Neural progenitor cell (in vitro differentiated cells): ENCODE data around the gene SDHAF2. TPM values are rescaled to one million over a fixed set of nuclear protein-coding genes. Genes with fewer than 3 reads are reported as not detected.
"Not testable (repeated sequence)": the region's sequence is repeated elsewhere in the genome, so short reads cannot be mapped to it uniquely, and the experiment has no call there.

Experiments used
- DNase-seq: peaks from one replicate; pipeline ENCODE4 v3.0.0-alpha.2; 2016; ENCODE audit warnings: low spot score
- H2AFZ ChIP-seq: fragments of 200-600 bp; sonication (generic); replicated peaks from 2 replicates; pipeline ENCODE4 v1.6.1; 2016; ENCODE audit warnings: antibody characterized with exemption
- H3F3A ChIP-seq: fragments of 200-600 bp; sonication (generic); 2 replicates; pipeline ENCODE4 v1.6.1; 2016; ENCODE audit warnings: antibody characterized with exemption, low read depth
- H3K27ac ChIP-seq: fragments of 200-600 bp; sonication (generic); 2 replicates; pipeline ENCODE4 v1.5.1; 2016; ENCODE audit warnings: mild to moderate bottlenecking
- H3K27me3 ChIP-seq: fragments of 200-600 bp; sonication (generic); 2 replicates; pipeline ENCODE4 v1.6.1; 2016; ENCODE audit warnings: mild to moderate bottlenecking, moderate library complexity
- H3K36me3 ChIP-seq: fragments of 200-600 bp; sonication (generic); 2 replicates; pipeline ENCODE4 v1.5.1; 2016
- H3K4me1 ChIP-seq: fragments of 200-600 bp; sonication (generic); 2 replicates; pipeline ENCODE4 v1.6.1; 2016; ENCODE audit warnings: mixed run types
- H3K4me2 ChIP-seq: fragments of 200-600 bp; sonication (generic); 2 replicates; pipeline ENCODE4 v1.6.1; 2016
- H3K4me3 ChIP-seq: fragments of 200-600 bp; sonication (generic); 2 replicates; pipeline ENCODE4 v1.5.1; 2016
- H3K79me2 ChIP-seq: fragments of 200-600 bp; sonication (generic); 2 replicates; pipeline ENCODE4 v1.6.1; 2016; ENCODE audit warnings: low read depth
- H3K9ac ChIP-seq: fragments of 200-600 bp; sonication (generic); 2 replicates; pipeline ENCODE4 v1.6.1; 2016
- H3K9me3 ChIP-seq: fragments of 200-600 bp; sonication (generic); 2 replicates; pipeline ENCODE4 v1.5.1; 2016; ENCODE audit warnings: low read depth
- H4K20me1 ChIP-seq: fragments of 200-600 bp; sonication (generic); 2 replicates; pipeline ENCODE4 v1.6.1; 2016; ENCODE audit warnings: low read depth
- H3K27ac Mint-ChIP-seq: 3 replicates; pipeline ENCODE4 v1.8.0; 2021; ENCODE audit warnings: mixed read lengths
- H3K27me3 Mint-ChIP-seq: 2 replicates; pipeline ENCODE4 v1.8.0; 2022; ENCODE audit warnings: low read depth, mild to moderate bottlenecking, inconsistent platforms, moderate library complexity, mixed read lengths; ENCODE audit not compliant: insufficient read depth
- H3K36me3 Mint-ChIP-seq: 3 replicates; pipeline ENCODE4 v1.8.0; 2021; ENCODE audit warnings: mixed read lengths
- H3K4me1 Mint-ChIP-seq: 3 replicates; pipeline ENCODE4 v1.8.0; 2021; ENCODE audit warnings: mixed read lengths
- H3K4me3 Mint-ChIP-seq: 3 replicates; pipeline ENCODE4 v1.8.0; 2021; ENCODE audit warnings: mild to moderate bottlenecking, moderate library complexity, mixed read lengths
- H3K9me3 Mint-ChIP-seq: 3 replicates; pipeline ENCODE4 v1.8.0; 2020; ENCODE audit warnings: mixed read lengths
- CTCF ChIP-seq: fragments of 200-600 bp; sonication (generic); IDR thresholded peaks from 2 replicates; pipeline ENCODE4 v1.5.1; 2017; ENCODE audit warnings: antibody characterized with exemption, mild to moderate bottlenecking
- EZH2 ChIP-seq: fragments of 200-600 bp; sonication (generic); IDR thresholded peaks from 2 replicates; pipeline ENCODE4 v1.6.1; 2017; ENCODE audit warnings: antibody characterized with exemption, mild to moderate bottlenecking, moderate library complexity
- EZH2phosphoT487 ChIP-seq: fragments of 200-600 bp; sonication (generic); IDR thresholded peaks from 2 replicates; pipeline ENCODE4 v1.6.1; 2017; ENCODE audit warnings: antibody characterized with exemption
- total RNA-seq: library from RNA; depleted of rRNA; stranded (reverse); fragments of >200 nt; gene quantifications from 2 replicates; pipeline ENCODE4 v1.2.3, GENCODE V29; 2015; ENCODE audit warnings: low replicate concordance

The SDHAF2 gene
- total RNA-seq, 1 donor from 2014 or later: 27.4 TPM

DNA sequence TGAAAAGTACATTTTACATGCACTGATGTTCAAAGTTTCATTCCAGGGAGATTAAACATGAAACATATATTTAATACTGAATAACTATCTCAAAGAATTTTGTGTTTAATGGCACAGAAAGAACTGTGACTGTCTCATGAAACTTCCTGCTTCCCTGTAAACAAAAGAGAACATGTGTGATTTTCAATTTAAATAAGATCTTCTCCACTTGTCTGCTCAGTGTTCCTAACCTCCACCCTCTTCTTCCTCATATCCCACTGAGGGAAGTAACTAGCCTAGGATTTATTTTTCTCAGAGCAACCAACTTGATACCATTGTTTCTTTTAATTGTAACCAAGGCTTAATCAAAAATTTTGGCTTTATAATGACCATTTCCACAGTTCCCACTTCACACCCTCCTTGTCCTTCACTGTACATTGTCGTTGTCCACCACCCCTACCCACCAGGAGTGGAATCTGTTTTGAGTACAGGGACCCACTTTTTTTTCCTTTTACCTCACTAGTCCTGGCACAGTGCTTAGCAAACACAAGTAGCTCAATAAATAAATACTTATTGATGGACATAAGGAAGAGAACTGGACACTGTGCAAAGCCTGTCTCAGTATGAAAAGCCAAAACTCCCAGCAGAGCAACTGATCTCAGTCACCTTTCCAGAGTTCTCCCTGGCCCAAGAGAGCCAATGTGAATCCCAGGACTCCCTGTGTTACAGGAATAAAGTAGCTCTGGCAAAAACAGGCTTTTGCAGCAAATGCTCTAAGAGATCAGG lies 4.4 kb upstream of the SDHAF2 start:
- TF ChIP-seq EZH2phosphoT487: no peak
- TF ChIP-seq EZH2: no peak
- TF ChIP-seq CTCF: no peak
- H3K4me1 Mint-ChIP-seq: peaks cover 23% of the 10 kb centered on the region
- H3K36me3 Mint-ChIP-seq: peaks cover 42% of the 10 kb centered on the region
- peak overlapping the region; percentile 7 for H3K27ac ChIP-seq
- H3K27ac Mint-ChIP-seq: no peak overlapping the region
- H3K27me3 ChIP-seq: no peaks in the 10 kb centered on the region
- peaks cover 90% of the 10 kb centered on the region for H3K79me2 ChIP-seq
- no peak overlapping the region for H3K4me3 ChIP-seq
- peaks cover 32% of the 10 kb centered on the region for H3K36me3 ChIP-seq
- DNase-seq: no peak
- peaks cover 62% of the 10 kb centered on the region for H4K20me1 ChIP-seq
- H3K4me2 ChIP-seq: no peak overlapping the region
- H3F3A ChIP-seq: peaks cover 32% of the 10 kb centered on the region
- no peak overlapping the region for H3K4me3 Mint-ChIP-seq
- H3K9ac ChIP-seq: no peak overlapping the region
- no peak overlapping the region for H2AFZ ChIP-seq
- peaks cover 6% of the 10 kb centered on the region for H3K4me1 ChIP-seq
- peaks cover 2% of the 10 kb centered on the region for H3K27me3 Mint-ChIP-seq
- H3K9me3 Mint-ChIP-seq: no peaks in the 10 kb centered on the region
- no peaks in the 10 kb centered on the region for H3K9me3 ChIP-seq

DNA sequence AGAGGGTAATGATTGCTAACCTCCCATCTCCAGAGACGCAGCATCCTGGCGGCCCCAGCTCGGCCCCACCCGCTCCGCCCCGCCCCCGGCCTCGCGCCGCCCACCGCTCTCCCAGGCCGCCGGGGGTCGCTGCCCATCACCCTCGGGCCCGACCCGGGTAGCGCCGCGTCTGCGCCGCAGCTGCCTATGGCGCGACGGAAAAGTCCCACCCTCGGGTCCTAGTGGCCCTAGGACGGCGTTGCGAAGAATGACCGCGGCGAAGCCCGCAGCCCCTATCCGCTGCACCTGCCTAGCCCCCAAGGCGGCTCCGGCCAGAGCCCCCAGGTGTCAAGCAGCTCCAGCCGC lies 606 bp upstream of the SDHAF2 start:
- peak overlapping the region; percentile 79 for H3K4me3 ChIP-seq
- H3K9me3 ChIP-seq: no peaks in the 10 kb centered on the region
- peaks cover 4% of the 10 kb centered on the region for H3K27me3 Mint-ChIP-seq
- DNase-seq: peak; percentile 93
- peaks cover 15% of the 10 kb centered on the region for H3K4me1 ChIP-seq
- H3K27ac Mint-ChIP-seq: no peak overlapping the region
- H3K4me1 Mint-ChIP-seq: peaks cover 32% of the 10 kb centered on the region
- peaks cover 92% of the 10 kb centered on the region for H3K79me2 ChIP-seq
- peaks cover 19% of the 10 kb centered on the region for H3K36me3 ChIP-seq
- H3K27ac ChIP-seq: peak overlapping the region; percentile 99
- H3K4me3 Mint-ChIP-seq: peak overlapping the region; percentile 98
- H3K27me3 ChIP-seq: no peaks in the 10 kb centered on the region
- H3K9ac ChIP-seq: peak overlapping the region; percentile 99
- peaks cover 40% of the 10 kb centered on the region for H3K36me3 Mint-ChIP-seq
- peaks cover 44% of the 10 kb centered on the region for H4K20me1 ChIP-seq
- no peaks in the 10 kb centered on the region for H3K9me3 Mint-ChIP-seq
- peak; percentile 3 for TF ChIP-seq EZH2
- TF ChIP-seq EZH2phosphoT487: no peak
- peak; percentile 59 for TF ChIP-seq CTCF
- peak overlapping the region; percentile 91 for H3K4me2 ChIP-seq
- H2AFZ ChIP-seq: peak overlapping the region; percentile 78
- peaks cover 57% of the 10 kb centered on the region for H3F3A ChIP-seq

GRCh38 chr11:61430839-61431238 lies 915 bp downstream of the SDHAF2 start:
- H3K79me2 ChIP-seq: peaks cover 92% of the 10 kb centered on the region
- H3K4me3 Mint-ChIP-seq: peak overlapping the region; percentile 98
- DNase-seq, H3K9me3 Mint-ChIP-seq, H3K27me3 Mint-ChIP-seq, H2AFZ ChIP-seq, H3K27ac ChIP-seq, H3K27me3 ChIP-seq, H3K9me3 ChIP-seq: not testable (repeated sequence)
- H3K36me3 Mint-ChIP-seq: peaks cover 34% of the 10 kb centered on the region
- peak overlapping the region; percentile 91 for H3K4me2 ChIP-seq
- H3K4me1 Mint-ChIP-seq: peaks cover 29% of the 10 kb centered on the region
- H3F3A ChIP-seq: peaks cover 63% of the 10 kb centered on the region
- H3K4me1 ChIP-seq: peaks cover 16% of the 10 kb centered on the region
- peaks cover 53% of the 10 kb centered on the region for H4K20me1 ChIP-seq
- peak overlapping the region; percentile 97 for H3K27ac Mint-ChIP-seq
- H3K9ac ChIP-seq: peak overlapping the region; percentile 93
- H3K36me3 ChIP-seq: peaks cover 19% of the 10 kb centered on the region
- H3K4me3 ChIP-seq: peak overlapping the region; percentile 79

- Mint-ChIP-seq H3K36me3 (peaks cover 47% of the 10 kb centered on the region), H3K27me3 (peaks cover 5% of the 10 kb centered on the region), H3K9me3 (no peaks in the 10 kb centered on the region), H3K27ac (no peak overlapping the region), H3K4me1 (peaks cover 3% of the 10 kb centered on the region), H3K4me3 (no peak overlapping the region)
- Histone ChIP-seq H3F3A (peaks cover 29% of the 10 kb centered on the region), H3K4me3 (no peak overlapping the region), H3K27ac (no peak overlapping the region), H3K9ac (no peak overlapping the region), H3K27me3 (no peaks in the 10 kb centered on the region), H3K9me3 (no peaks in the 10 kb centered on the region), H3K4me1 (peaks cover 7% of the 10 kb centered on the region), H4K20me1 (peaks cover 50% of the 10 kb centered on the region), H3K4me2 (no peak overlapping the region), H3K79me2 (peaks cover 94% of the 10 kb centered on the region), H2AFZ (no peak overlapping the region), H3K36me3 (peaks cover 11% of the 10 kb centered on the region)
- no peak for TF ChIP-seq EZH2phosphoT487
- TF ChIP-seq EZH2: no peak
- TF ChIP-seq CTCF: no peak
- no peak for DNase-seq
These were observed 7.6 kb downstream of the SDHAF2 start for GRCh38 chr11:61437496-61437895.
